Esophagus muscularis mucosa (tissue), 4 donors: ENCODE results near the gene HSPB6.

ENCODE experiments used
- CTCF ChIP-seq, 3 experiments: fragments of 200-600 bp in 2 of 3; fragments of 450-650 bp in 1 of 3; sonication (generic) in 2 of 3; IDR thresholded peaks; one replicate each; pipeline ENCODE4 v1.5.1; 2017 to 2019; ENCODE audit warnings: antibody characterized with exemption in 3 of 3, mild to moderate bottlenecking in 2 of 3, moderate library complexity in 1 of 3
- EP300 ChIP-seq: sonication (generic); formaldehyde crosslinking; IDR thresholded peaks from one replicate; pipeline ENCODE4 v1.6.1; 2017; ENCODE audit warnings: antibody characterized with exemption
- POLR2A ChIP-seq: fragments of 450-650 bp; IDR thresholded peaks from one replicate; pipeline ENCODE4 v1.6.1; 2017; ENCODE audit warnings: antibody characterized with exemption, moderate library complexity, mild to moderate bottlenecking, low read depth
- POLR2AphosphoS5 ChIP-seq, 2 donors: sonication (generic); formaldehyde crosslinking; IDR thresholded peaks; one replicate each; pipeline ENCODE4 v1.6.1; 2017; ENCODE audit warnings: antibody characterized with exemption in 2 of 2

DNA sequence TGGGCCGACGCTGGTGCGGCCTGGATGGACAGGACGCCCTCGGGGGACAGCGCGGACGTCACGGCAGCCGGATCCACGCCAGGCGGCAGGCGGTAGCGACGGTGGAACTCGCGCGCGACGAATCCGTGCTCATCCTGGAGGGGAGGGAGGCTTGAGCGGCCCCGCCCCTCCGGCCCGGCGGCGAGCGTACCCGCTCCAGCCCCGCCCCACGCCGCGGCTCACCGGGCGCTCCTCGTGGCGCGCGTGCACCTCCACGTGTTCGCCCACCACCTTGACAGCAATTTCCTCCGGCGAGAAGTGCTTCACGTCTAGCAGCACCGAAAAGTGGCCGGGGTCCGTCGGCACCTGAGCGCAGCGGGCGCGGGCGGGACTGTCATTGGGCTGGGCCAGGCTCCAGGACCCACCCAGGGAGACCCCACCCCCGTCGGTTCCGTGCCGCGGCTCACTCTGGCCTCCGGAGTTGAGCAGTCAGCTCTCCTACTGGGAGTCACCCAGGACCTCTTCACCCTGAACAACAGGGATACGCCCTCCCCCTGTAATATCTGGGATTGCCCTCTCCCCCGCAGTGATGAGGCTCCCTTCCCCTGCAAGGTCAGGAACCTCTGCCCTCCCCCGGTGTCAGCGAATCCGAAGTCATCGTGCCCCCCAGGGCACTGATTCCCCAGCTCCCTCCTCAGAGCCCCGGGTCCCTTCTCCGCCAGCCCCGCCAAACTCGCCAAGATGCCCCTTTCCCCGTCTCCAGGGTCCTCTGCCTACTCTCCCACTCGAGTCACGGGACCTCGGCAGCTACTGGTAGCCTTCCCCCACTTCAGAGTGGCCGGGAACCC lies 1.1 kb downstream of the HSPB6 start:
- TF ChIP-seq CTCF (IDR thresholded peaks at IDR 0.05) (no peak), POLR2A (no peak), EP300 (peak; percentile 72), POLR2AphosphoS5 (IDR thresholded peaks at IDR 0.05) (peak; percentile 81 to 85)
